Activated CD8-positive, alpha-beta memory T cell treated with anti-CD3 and anti-CD28 coated beads, Interleukin-2, amount 50 U/mL, for 4 hours (primary cell): ENCODE data around the gene CDCA5.

Experiments used
- DNase-seq: peaks from one replicate; pipeline ENCODE4 v3.0.0-alpha.2; 2020

CDCA5 gene

DNA sequence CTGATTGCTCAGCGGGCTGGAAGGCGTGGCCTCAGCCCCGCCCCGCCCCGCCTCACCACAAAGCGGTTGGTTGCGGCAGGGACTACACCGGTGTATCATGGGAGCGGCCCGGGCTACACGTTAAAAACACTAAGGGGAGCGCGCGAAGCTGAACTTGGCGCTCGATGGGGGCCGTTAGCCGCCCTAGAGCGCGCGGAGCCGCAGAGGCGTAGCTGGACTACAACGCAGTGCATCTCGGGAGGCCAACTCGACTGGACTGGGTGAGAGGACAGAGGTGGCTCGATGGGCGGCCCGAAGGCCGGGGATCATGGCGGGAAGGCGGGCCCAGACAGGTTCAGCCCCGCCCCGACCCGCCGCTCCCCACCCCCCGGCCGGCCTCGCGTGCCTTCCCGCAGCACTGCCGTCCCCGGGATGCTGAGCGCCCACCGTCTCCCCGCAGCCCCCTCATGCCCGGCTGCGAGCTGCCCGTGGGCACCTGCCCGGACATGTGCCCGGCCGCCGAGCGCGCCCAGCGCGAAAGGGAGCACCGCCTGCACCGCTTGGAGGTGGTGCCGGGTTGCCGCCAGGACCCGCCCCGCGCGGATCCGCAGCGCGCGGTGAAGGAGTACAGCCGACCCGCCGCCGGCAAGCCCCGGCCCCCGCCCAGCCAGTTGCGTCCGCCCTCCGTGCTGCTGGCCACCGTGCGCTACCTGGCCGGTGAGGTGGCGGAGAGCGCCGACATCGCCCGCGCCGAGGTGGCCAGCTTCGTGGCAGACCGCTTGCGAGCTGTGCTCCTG is 42.8 kb downstream of the CDCA5 start, which contains the start of gene SAC3D1:
Gene SAC3D1, plus strand, starts transcription at position 364 of the 776 bp plus-strand sequence. Its CDS starts 83 bp downstream, at position 447.
- DNase-seq = peak; percentile 79

DNA sequence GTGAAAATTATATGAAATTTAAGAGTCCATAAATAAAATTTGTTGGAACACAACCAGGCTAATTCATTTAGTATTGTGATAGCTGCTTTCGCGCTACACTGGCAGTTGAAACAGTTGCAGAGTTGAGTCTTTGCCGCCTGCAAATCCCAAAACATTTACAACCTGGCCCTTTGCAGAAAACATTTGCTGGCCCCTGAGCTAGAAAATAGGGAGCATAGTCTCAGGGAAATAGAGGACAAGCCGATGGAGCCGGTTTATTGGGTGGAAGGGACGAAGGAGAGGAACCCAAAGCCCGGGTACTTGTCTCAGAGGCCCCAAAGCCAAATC is 43.4 kb downstream of the CDCA5 start:
- no peak for DNase-seq

DNA sequence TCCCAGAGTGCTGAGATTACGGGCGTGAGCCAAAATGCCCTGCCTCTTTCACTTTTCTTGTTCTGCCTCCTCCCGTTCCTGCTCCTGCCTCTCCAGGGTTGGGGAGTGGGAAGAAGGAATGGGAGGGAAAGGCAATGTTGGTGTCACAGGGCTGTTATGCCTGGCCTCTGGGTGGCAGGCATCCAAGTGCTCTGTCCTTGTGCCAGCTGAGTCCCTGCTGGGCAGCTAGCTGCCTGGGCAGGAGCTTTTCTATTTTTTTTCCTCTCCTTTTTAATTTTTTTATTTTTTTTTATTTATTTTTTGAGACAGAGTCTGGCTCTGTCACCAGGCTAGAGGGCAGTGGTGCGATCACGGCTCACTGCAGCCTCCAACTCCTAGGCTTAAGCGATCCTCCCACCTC is 46.9 kb downstream of the CDCA5 start:
- DNase-seq = no peak

DNA sequence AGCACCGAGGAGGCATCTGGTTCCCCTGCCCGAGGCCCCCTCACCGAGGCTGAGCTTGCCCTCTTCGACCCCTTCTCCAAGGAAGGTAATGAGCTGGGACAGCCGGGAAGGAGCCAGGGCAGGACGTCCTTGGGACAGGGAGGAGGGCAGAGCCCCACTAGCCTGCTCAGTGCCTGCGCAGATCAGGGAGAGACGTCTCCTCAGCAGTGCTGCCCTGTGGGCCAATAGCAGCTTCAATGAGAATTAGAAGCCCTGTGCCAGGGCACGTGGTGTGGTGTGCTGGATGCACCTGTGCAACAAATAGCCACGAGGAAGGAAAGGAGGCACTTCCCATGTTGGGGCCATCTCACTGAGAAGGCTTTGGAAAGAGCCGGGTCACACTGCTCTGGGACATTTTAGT is 48.3 kb downstream of the CDCA5 start:
- DNase-seq = no peak

DNA sequence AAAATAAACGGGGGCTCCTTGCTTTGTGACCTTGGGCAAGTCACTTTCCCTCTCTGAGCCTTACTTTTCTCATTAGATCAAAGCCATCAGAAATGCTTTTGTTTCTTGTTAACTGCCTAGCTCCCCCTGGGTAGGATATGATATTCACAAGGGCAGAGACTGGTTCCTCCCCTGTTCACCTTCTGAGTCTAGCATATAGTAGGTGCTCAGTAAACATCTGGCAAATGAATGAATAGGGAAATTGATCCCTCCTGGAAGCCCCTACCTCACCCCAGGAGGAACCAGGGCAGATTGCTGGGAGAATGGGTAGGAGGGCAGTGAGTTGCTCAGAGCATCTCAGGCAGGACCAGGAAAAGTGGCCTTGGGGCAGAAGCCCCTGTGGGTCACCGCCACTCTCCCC is 49.4 kb downstream of the CDCA5 start:
- DNase-seq = no peak

DNA sequence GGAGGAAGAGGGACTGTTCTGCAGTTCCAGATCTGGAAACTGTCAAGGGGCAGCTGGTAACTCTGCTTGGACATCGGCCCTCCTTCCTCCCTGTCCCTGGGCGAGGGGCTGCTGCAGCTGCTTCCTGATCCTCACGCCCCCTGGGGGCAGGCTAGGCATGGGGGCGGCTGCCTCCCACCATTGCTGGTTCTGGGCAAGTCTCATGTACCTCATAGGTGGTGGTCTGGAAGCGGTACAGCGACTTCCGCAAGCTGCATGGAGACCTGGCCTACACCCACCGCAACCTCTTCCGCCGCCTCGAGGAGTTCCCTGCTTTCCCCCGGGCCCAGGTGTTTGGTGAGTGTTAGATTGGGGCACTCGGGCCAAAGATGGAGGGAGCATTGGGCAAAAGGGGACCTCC is 51.6 kb downstream of the CDCA5 start:
- DNase-seq = no peak
